ENCODE results near the gene ROGDI. TPM values are rescaled to one million over a fixed set of nuclear protein-coding genes. Genes with fewer than 3 reads are reported as not detected.

ROGDI gene
- total and polyA plus RNA-seq, 9 of the 15 experiments (the other 6 are each of a cell fraction or from before 2014, with no cell fraction given) = 0.97 to 37.3 (median 16.5) TPM

GRCh38 chr16:4802659-4803287, 340 bp upstream of the ROGDI start (continued):
- TF ChIP-seq EHMT2 (IDR thresholded peaks at IDR 0.05) (no peak), COPS2 (conservative IDR thresholded peaks at IDR 0.05) (no peak), PML (IDR thresholded peaks at IDR 0.05; ENCODE audit: low read length) (no peak), ESRRB (CRISPR knock-in tag; IDR thresholded peaks at IDR 0.05; ENCODE audit: borderline replicate concordance) (no peak), SMAD1 (IDR thresholded peaks at IDR 0.05; ENCODE audit: low read depth, low read length, partially characterized antibody) (no peak), SLC30A9 (CRISPR knock-in tag; IDR thresholded peaks at IDR 0.05) (no peak), ADNP (tag; IDR thresholded peaks at IDR 0.05) (no peak), TGIF2 (CRISPR knock-in tag; IDR thresholded peaks at IDR 0.05) (no peak), TCF7 (IDR thresholded peaks at IDR 0.05; ENCODE audit: borderline replicate concordance) (no peak), ARID1B (IDR thresholded peaks at IDR 0.05) (no peak), HES1 (IDR thresholded peaks at IDR 0.05; ENCODE audit: low read depth) (no peak), MYNN (IDR thresholded peaks at IDR 0.05) (no peak), MYNN (CRISPR knock-in tag; IDR thresholded peaks at IDR 0.05) (no peak), ZNF785 (CRISPR knock-in tag; IDR thresholded peaks at IDR 0.05) (no peak), ELF4 (CRISPR knock-in tag; IDR thresholded peaks at IDR 0.05) (0 out of 2 replicates have a peak, but pooled peaks have one; percentile 8), CHD4 (IDR thresholded peaks at IDR 0.05; ENCODE audit: insufficient read depth, insufficient replicate concordance, low read depth, low read length, poor library complexity, severe bottlenecking) (no peak), EGR1 (conservative IDR thresholded peaks at IDR 0.05) (peak; percentile 84), JUND (IDR thresholded peaks at IDR 0.05; ENCODE audit: borderline replicate concordance, low read depth, low read length) (0 out of 2 replicates have a peak, but pooled peaks have one; percentile 10), JUND (tag; IDR thresholded peaks at IDR 0.05; ENCODE audit: borderline replicate concordance, low read depth, low read length) (no peak), ZNF75A (CRISPR knock-in tag; IDR thresholded peaks at IDR 0.05) (no peak), HMG20B (CRISPR knock-in tag; IDR thresholded peaks at IDR 0.05) (no peak), FOS (IDR thresholded peaks at IDR 0.05; ENCODE audit: extremely low read depth, insufficient read length) (peak; percentile 96), KHSRP (IDR thresholded peaks at IDR 0.05) (no peak), ZNF121 (CRISPR knock-in tag; conservative IDR thresholded peaks at IDR 0.05) (no peak), ETV5 (CRISPR knock-in tag; IDR thresholded peaks at IDR 0.05; ENCODE audit: low read depth) (no peak), GABPA (tag; conservative IDR thresholded peaks at IDR 0.05; ENCODE audit: low read depth) (no peak), SREBF1 (IDR thresholded peaks at IDR 0.05; ENCODE audit: borderline replicate concordance, low read depth, low read length) (no peak)
- TF ChIP-seq, protein P1, sequence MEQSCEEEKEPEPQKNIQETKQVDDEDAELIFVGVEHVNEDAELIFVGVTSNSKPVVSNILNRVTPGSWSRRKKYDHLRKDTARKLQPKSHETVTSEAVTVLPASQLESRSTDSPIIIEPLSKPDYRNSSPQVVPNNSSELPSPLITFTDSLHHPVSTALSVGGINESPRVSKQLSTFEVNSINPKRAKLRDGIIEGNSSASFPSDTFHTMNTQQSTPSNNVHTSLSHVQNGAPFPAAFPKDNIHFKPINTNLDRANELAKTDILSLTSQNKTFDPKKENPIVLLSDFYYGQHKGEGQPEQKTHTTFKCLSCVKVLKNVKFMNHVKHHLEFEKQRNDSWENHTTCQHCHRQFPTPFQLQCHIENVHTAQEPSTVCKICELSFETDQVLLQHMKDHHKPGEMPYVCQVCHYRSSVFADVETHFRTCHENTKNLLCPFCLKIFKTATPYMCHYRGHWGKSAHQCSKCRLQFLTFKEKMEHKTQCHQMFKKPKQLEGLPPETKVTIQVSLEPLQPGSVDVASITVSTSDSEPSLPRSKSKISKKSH (CRISPR knock-in tag; IDR thresholded peaks at IDR 0.05) = no peak
- TF ChIP-seq, protein P2, sequence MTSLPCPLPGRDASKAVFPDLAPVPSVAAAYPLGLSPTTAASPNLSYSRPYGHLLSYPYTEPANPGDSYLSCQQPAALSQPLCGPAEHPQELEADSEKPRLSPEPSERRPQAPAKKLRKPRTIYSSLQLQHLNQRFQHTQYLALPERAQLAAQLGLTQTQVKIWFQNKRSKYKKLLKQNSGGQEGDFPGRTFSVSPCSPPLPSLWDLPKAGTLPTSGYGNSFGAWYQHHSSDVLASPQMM (CRISPR knock-in tag; IDR thresholded peaks at IDR 0.05) = no peak

All from K562 (cell line).